Endothelial cell of umbilical vein (primary cell): ENCODE results near the gene ST6GAL2. TPM values are rescaled to one million over a fixed set of nuclear protein-coding genes. Genes with fewer than 3 reads are reported as not detected.

Source experiments
- BruUV-seq: library from RNA; stranded (reverse); fragments of 400-500 nt; replicated peaks from 2 replicates; lab custom pipeline; 2021; lab: Mats Ljungman, UMichigan
- CTCF ChIA-PET: fragments of 300-600, 350-600 bp; sonication (Branson Sonifier 250); formaldehyde crosslinking; loops from one replicate; lab custom pipeline; 2021; ENCODE audit warnings: antibody characterized with exemption, inconsistent platforms; lab: Charles Lee
- POLR2A ChIA-PET: fragments of 300-600, 350-600 bp; sonication (Branson Sonifier 250); formaldehyde crosslinking; loops from one replicate; lab custom pipeline; 2021; ENCODE audit warnings: antibody characterized with exemption, inconsistent platforms; lab: Charles Lee
- DNase-seq: peaks from one replicate; pipeline ENCODE4 v3.0.0-alpha.2; 2011; ENCODE audit warnings: low read depth, low spot score
- FAIRE-seq: peaks from 2 replicates; lab custom pipeline; 2011; peaks lifted over from hg19 to GRCh38; lab: Jason Lieb, UNC
- H2AFZ ChIP-seq: 2 replicates; pipeline ENCODE4 v1.6.0; 2012; ENCODE audit warnings: low read depth, low read length, control low read depth, inconsistent platforms
- H3K27ac ChIP-seq: 2 replicates; pipeline ENCODE4 v1.5.1; 2011; ENCODE audit warnings: low read depth, mild to moderate bottlenecking, control low read depth, low read length, moderate library complexity; ENCODE audit not compliant: insufficient read depth
- H3K27me3 ChIP-seq, 2 experiments: 2 replicates each; pipeline versions ENCODE4 v1.6.0 to v1.6.1; 2011; ENCODE audit warnings: low read length in 2 of 2, mixed read lengths in 1 of 2; ENCODE audit not compliant: control insufficient read depth in 2 of 2, insufficient read depth in 2 of 2
- H3K36me3 ChIP-seq, 2 experiments: 2 replicates in 1 of 2; 3 replicates in 1 of 2; pipeline ENCODE4 v1.5.1; 2011; ENCODE audit warnings: low read length in 2 of 2, mild to moderate bottlenecking in 1 of 2, moderate library complexity in 1 of 2; ENCODE audit not compliant: control insufficient read depth in 2 of 2, insufficient read depth in 2 of 2; ENCODE audit errors: extremely low read depth in 1 of 2
- H3K4me1 ChIP-seq: 3 replicates; pipeline ENCODE4 v1.5.1; 2011; ENCODE audit warnings: mild to moderate bottlenecking, low read length; ENCODE audit not compliant: control insufficient read depth, insufficient read depth; ENCODE audit errors: extremely low read depth
- H3K4me2 ChIP-seq: 2 replicates; pipeline ENCODE4 v1.6.1; 2011; ENCODE audit warnings: low read length, control low read depth, mixed read lengths; ENCODE audit not compliant: insufficient read depth
- H3K4me3 ChIP-seq, 3 experiments: fragments of 200-600 bp in 1 of 3; sonication (generic), shearing (Covaris generic) in 1 of 3; replicated peaks in 1 of 3; 2 replicates each; pipeline ENCODE4 v1.5.1; 2011 to 2016; ENCODE audit warnings: control low read depth in 3 of 3, low read length in 3 of 3, mild to moderate bottlenecking in 2 of 3, inconsistent platforms in 1 of 3, low read depth in 1 of 3, moderate library complexity in 1 of 3; ENCODE audit not compliant: insufficient read depth in 1 of 3
- H3K79me2 ChIP-seq: 2 replicates; pipeline ENCODE4 v1.6.0; 2012; ENCODE audit warnings: low read length, inconsistent platforms; ENCODE audit not compliant: control insufficient read depth, insufficient read depth
- H3K9ac ChIP-seq: replicated peaks from 2 replicates; pipeline ENCODE3; 2011; ENCODE audit warnings: low read length, control low read depth; ENCODE audit not compliant: insufficient read depth; ENCODE audit errors: extremely low read depth
- H3K9me1 ChIP-seq: replicated peaks from 3 replicates; pipeline ENCODE4 v1.6.0; 2011; ENCODE audit warnings: mild to moderate bottlenecking, low read length; ENCODE audit not compliant: control insufficient read depth, insufficient read depth; ENCODE audit errors: extremely low read depth
- H3K9me3 ChIP-seq: replicated peaks from 2 replicates; pipeline ENCODE4 v1.5.1; 2012; ENCODE audit warnings: low read length, inconsistent platforms; ENCODE audit not compliant: control insufficient read depth, insufficient read depth
- H4K20me1 ChIP-seq: replicated peaks from 2 replicates; pipeline ENCODE3; 2011; ENCODE audit warnings: mild to moderate bottlenecking, low read length; ENCODE audit not compliant: control insufficient read depth, insufficient read depth; ENCODE audit errors: extremely low read depth
- EZH2 ChIP-seq: IDR thresholded peaks from 2 replicates; pipeline ENCODE4 v1.6.1; 2012; ENCODE audit warnings: borderline replicate concordance, low read depth, mild to moderate bottlenecking, moderate library complexity, low read length, inconsistent platforms; ENCODE audit not compliant: severe bottlenecking
- FOS ChIP-seq: IDR thresholded peaks from 2 replicates; pipeline ENCODE4 v1.6.1; 2011; ENCODE audit warnings: mild to moderate bottlenecking, low read length, moderate library complexity, borderline replicate concordance; ENCODE audit not compliant: insufficient read depth
- GATA2 ChIP-seq: IDR thresholded peaks from 2 replicates; pipeline ENCODE4 v1.7.0; 2011; ENCODE audit warnings: low read depth, mild to moderate bottlenecking, moderate library complexity, mixed read lengths, low read length; ENCODE audit not compliant: insufficient read length, insufficient read depth
- JUN ChIP-seq: IDR thresholded peaks from 2 replicates; pipeline ENCODE4 v1.6.1; 2011; ENCODE audit warnings: borderline replicate concordance, low read depth; ENCODE audit not compliant: insufficient read length, insufficient read depth
- MAX ChIP-seq: IDR thresholded peaks from 2 replicates; pipeline ENCODE4 v1.6.1; 2011; ENCODE audit not compliant: insufficient read depth, insufficient read length
- MYC ChIP-seq: IDR thresholded peaks from one replicate; pipeline ENCODE4 v1.6.1; 2011; ENCODE audit warnings: mild to moderate bottlenecking, low read depth, low read length
- POLR2A ChIP-seq: IDR thresholded peaks from 2 replicates; pipeline ENCODE4 v1.6.1; 2012; ENCODE audit warnings: low read depth, mild to moderate bottlenecking, control low read depth, low read length
- POLR2AphosphoS5 ChIP-seq: IDR thresholded peaks from 2 replicates; pipeline ENCODE4 v1.6.1; 2012; ENCODE audit warnings: low read depth, mild to moderate bottlenecking, control low read depth, low read length, moderate library complexity; ENCODE audit not compliant: insufficient read depth
- dilution Hi-C: fragments of 300-500 bp; cut with MboI; formaldehyde crosslinking; loops from one replicate; pipeline ENCODE4 v1.15.0; 2019; ENCODE audit warnings: low sequenced_read_pairs; ENCODE audit not compliant: extremely low pct_ligation_motif_present
- intact Hi-C: fragments of 100-400 bp; cut with micrococcal nuclease; formaldehyde crosslinking; loops from one replicate; pipeline ENCODE4 v1.10.0; 2022
- polyA plus RNA-seq, 4 experiments: library from polyadenylated mRNA; depleted of rRNA in 3 of 4; stranded (reverse) in 3 of 4; unstranded in 1 of 4; fragments of >200 nt; gene quantifications; 2 replicates each; pipeline versions ENCODE4 v1.2.1 to v1.2.3, GENCODE V29; 2011 to 2012; ENCODE audit warnings: missing spikeins in 1 of 4
- total RNA-seq: library from RNA; stranded (reverse); gene quantifications from 2 replicates; pipeline ENCODE4 v1.2.3, GENCODE V29; 2021
- TF ChIP-seq, protein P1 (sequence below), 2 donors: IDR thresholded peaks; 1 replicate in 1 of 2; 2 replicates in 1 of 2; pipeline ENCODE4 v1.5.1; 2011; ENCODE audit warnings: low read length in 2 of 2, mild to moderate bottlenecking in 2 of 2, moderate library complexity in 2 of 2, control low read depth in 1 of 2, inconsistent platforms in 1 of 2, low read depth in 1 of 2; ENCODE audit not compliant: insufficient read depth in 1 of 2; ENCODE audit errors: extremely low read depth in 1 of 2

The ST6GAL2 gene
- total and polyA plus RNA-seq, 2 donors (not counting 3 experiments of a cell fraction or from before 2014, with no cell fraction given): not detected

GRCh38 chr2:106812383-106812782, 73.6 kb downstream of the ST6GAL2 start:
- CTCF ChIA-PET: no interaction called here
- Histone ChIP-seq H3K4me2 (no peak overlapping the region), H3K9me3 (peaks cover 11% of the 10 kb centered on the region), H3K79me2 (no peaks in the 10 kb centered on the region), H3K9me1 (no peaks in the 10 kb centered on the region), H3K4me1 (no peaks in the 10 kb centered on the region), H4K20me1 (no peaks in the 10 kb centered on the region), H3K36me3 (no peaks in the 10 kb centered on the region), H3K27ac (no peak overlapping the region), H3K9ac (no peak overlapping the region), H3K27me3 (no peaks in the 10 kb centered on the region), H2AFZ (no peak overlapping the region), H3K4me3 (no peak overlapping the region)
- intact Hi-C loops (no loop called here), dilution Hi-C loops (no loop called here)
- BruUV-seq: no TSS peak
- no peak for FAIRE-seq
- no peak for DNase-seq
- POLR2A ChIA-PET: no interaction called here
- TF ChIP-seq POLR2AphosphoS5: no peak
- TF ChIP-seq, protein P1, sequence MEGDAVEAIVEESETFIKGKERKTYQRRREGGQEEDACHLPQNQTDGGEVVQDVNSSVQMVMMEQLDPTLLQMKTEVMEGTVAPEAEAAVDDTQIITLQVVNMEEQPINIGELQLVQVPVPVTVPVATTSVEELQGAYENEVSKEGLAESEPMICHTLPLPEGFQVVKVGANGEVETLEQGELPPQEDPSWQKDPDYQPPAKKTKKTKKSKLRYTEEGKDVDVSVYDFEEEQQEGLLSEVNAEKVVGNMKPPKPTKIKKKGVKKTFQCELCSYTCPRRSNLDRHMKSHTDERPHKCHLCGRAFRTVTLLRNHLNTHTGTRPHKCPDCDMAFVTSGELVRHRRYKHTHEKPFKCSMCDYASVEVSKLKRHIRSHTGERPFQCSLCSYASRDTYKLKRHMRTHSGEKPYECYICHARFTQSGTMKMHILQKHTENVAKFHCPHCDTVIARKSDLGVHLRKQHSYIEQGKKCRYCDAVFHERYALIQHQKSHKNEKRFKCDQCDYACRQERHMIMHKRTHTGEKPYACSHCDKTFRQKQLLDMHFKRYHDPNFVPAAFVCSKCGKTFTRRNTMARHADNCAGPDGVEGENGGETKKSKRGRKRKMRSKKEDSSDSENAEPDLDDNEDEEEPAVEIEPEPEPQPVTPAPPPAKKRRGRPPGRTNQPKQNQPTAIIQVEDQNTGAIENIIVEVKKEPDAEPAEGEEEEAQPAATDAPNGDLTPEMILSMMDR (IDR thresholded peaks at IDR 0.05; ENCODE audit: extremely low read depth in 1 of 2, insufficient read depth in 1 of 2, low read depth in 1 of 2, low read length in 2 of 2): no peak
- no peak for TF ChIP-seq MAX
- TF ChIP-seq EZH2: no peak
- no peak for TF ChIP-seq GATA2
- TF ChIP-seq FOS: no peak
- no peak for TF ChIP-seq POLR2A
- TF ChIP-seq JUN: no peak
- no peak for TF ChIP-seq MYC
